HS-27A (cell line): ENCODE results near the gene TUBGCP2.
"Not testable (repeated sequence)": the region's sequence is repeated elsewhere in the genome, so short reads cannot be mapped to it uniquely, and the experiment has no call there.

Experiments used
- DNase-seq: peaks from one replicate; pipeline ENCODE4 v3.0.0-alpha.2; 2012; ENCODE audit warnings: low read depth, missing footprints

TUBGCP2 gene

DNA sequence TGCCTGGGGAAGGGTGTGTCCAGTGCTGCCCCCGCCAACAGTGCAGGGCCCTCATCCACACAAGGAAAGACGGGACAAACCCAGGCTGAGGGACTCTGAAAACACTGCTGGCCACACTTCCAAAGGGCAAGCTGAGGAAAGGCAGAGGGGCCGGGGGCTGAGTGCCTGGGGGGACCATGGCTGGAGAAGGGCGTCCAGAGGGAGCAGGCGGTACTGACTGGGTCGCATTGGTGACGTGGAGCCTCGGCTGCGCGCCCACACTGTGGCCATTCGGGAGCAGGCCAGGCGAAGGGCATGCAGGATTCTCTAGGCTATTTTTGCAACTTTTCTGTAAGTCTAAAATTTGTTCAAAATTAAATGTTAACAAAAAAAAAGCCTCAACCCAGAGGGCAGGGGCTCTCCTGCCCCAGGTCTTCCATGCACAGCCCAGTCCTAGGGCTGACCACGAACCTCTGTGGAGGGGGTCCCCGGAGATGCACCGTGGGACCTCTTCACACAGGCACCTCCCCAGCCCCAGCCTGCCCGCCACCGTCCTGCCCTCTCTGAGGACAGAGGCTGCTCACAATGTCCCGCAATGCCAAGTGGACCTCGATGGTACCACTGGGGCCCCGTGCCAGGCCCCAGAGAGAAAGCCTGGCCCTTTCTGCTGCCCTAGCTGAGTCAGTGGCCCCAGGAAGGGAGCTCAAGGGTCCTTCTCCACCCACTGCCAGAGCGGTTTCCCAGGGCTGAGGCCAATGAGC is 42.4 kb downstream of the TUBGCP2 start:
- DNase-seq: no peak

DNA sequence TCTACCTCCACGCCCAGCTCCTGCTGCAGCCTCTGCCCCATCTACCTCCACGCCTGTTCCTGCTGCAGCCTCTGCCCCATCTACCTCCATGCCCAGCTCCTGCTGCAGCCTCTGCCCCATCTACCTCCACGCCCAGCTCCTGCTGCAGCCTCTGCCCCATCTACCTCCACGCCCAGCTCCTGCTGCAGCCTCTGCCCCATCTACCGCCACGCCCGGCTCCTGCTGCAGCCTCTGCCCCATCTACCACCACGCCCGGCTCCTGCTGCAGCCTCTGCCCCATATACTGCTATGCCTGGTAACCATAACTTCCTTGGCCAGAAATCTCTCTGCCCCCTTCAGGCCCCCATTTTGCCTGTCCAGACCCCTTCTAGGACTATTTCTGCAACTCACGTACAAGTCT is 43.6 kb downstream of the TUBGCP2 start:
- not testable (repeated sequence) for DNase-seq

DNA sequence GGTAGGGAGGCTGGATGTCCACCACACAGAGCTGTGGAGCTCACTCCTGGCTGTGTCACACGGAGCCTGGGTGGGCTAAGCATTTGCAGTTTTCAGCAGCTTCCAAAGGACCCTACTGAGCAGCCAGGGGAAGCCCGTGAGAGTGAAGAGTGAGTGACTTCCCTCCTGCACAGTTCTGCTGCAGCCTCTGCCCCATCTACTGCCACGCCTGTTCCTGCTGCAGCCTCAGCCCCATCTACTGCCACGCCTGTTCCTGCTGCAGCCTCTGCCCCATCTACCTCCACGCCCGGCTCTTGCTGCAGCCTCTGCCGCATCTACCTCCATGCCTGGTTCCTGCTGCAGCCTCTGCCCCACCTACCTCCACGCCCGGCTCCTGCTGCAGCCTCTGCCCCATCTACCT is 44.2 kb downstream of the TUBGCP2 start:
- DNase-seq: no peak

DNA sequence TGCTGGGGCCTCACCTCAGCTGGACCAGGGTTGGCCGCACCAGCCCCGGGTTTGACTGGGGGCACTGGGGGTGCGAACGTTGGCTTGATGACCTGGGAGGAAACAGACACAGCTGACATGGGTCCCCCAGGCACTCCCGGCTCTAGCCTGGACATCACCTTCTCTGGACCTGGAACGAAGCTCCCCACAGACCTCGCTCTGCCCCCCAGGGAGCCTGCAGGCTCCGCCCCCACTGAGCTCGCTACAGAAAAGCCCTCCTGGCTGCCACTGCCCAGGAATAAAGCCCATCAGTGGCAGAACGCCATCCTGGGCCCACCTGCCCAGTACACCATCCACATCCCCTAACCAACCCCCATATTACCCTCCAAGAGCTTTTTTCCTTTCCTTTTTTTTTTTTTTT is 45.0 kb downstream of the TUBGCP2 start:
- DNase-seq: no peak

DNA sequence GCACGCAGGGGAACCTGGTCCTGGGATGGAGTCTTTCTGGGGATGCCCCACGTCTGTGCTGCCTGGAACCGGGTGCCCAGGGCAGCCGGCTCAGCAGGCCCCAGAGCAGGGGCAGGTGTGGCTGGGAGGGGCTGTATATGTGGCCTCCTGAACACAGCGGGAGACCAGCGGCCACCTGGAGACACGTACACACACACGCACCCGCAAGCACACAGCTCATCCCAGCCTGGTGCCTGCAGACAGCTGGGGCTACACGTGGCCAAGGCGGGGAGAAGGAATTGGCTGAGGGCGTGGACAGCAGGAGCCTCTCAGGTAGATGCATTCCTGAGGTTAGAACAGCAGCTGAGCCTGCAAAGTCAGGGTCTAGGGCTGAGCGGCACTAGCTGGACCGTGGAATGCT is 46.0 kb downstream of the TUBGCP2 start:
- DNase-seq: no peak

DNA sequence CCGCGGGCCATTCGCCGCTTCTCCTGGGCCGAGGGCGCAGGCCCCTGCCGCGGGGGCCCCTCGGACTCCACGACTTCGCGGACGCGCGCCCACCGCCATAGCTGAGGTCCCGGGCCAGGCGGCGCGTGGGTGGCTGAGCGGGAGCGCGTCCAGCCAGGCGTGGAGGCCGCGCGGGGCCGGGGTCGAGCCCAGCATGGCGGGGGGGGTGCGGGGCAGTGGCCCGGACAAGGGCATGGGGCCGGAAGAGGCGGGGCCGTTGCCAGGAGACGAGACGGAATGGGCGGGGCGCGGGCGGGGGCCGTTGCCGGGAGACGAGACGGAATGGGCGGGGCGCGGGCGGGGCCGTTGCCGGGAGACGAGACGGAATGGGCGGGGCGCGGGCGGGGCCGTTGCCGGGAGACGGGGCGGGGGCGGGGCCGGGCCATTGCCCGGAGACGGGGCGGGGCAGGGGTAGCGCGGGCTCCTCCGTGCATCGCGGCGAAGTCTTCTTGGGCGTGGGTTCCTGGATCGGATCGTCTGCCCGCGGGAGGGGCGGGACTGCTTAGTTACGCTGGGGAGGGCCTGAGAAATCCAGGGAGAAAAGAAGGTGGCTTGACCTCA is 46.8 kb downstream of the TUBGCP2 start:
- DNase-seq: no peak

DNA sequence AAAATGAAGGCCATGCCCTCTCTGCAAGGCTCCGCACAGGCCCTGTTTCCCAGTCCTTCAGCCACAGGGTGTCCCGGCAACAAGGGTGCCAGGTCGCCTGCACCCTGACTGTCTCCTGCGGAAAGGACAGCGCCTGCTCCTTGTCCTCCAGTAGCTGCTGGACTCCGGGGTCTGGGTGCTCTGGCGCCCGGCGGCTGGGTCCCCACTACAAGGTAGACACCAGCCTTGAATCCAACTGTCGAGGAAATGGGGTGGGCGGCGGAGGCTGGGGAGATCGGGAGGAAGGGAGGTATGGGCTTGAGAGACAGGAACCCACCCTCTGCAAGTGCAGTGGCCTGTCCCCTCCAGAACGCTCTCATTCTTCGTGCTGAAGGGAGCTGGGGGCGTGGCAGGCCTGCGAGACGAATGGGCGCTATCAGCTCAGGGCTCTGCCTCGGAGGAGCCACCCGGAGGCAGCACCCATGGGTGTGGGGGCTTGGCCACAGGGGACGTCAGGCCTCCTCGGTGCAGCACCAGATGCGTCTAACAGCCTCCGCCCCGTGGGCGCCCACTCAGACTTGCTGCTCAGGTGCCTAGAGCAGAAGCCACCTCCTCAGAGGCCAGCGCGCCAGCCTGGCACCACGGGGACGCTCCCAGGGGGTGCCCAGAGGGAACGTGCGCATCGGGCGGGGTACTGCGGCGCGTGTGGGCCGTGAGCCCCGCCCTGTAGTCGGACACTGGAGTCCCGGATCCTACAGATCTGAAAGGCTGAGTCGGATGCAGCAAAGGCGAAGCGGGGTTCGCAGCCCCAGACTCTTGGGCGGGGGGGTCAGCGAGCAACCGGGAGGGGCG is 47.6 kb downstream of the TUBGCP2 start:
- no peak for DNase-seq

DNA sequence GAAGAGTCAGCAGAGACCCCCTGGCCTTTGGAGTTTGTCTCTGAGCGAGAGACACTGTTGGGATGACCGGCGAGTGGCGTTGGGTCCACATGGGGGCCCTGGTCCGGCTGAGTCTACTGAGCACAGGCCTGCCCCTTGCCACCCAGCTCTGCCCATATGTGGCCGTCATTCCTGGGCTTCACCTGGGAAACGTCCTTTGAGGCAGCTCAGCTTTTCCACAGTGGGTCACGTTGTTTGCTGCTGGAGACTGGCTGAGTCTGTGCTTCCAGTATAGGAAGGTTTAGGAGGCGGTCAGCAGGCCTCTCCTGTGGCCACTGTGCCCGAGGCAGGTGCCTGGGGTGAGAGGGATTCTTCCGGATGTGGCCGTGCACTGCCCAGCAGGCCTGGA is 49.1 kb downstream of the TUBGCP2 start:
- DNase-seq: peak; percentile 8

DNA sequence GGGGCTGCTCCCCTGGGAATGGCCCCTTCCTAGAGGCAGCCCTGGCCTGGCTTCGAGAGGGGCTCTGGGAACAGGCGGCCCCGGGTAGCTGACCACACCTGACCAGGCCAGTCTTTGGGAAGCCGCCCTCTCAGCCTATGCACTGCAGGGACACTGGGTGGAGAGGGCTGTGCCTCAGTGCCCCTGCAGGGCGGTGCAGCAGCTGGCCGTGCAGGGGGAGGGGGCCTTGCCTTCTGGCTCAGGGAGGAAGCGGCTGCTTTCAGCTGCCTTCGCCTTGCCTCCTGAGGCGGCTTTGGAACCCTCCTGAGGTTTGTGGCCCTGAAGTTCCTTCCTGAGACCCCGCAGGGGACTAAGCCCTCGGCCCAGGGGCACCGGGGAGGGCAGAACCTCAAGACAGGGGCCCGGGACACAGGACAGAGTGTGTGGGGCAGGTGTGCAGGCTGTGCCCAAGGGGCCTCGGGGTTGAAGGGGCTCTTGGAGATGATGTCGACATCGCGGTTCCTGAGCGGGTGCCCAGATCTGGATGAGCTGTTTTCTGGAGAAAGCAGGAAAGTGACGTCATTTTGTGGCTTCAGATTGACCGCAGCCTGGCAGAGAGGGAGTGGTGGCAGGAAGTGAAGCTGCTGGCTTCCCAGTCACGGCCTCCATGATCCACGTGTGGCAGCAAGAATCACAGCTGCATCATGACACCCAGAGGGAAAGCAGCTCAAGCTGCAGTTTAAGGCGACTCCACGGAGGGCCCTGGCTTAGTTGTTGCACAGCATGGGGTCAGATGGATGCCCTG is 49.7 kb downstream of the TUBGCP2 start:
- DNase-seq: peak; percentile 81

DNA sequence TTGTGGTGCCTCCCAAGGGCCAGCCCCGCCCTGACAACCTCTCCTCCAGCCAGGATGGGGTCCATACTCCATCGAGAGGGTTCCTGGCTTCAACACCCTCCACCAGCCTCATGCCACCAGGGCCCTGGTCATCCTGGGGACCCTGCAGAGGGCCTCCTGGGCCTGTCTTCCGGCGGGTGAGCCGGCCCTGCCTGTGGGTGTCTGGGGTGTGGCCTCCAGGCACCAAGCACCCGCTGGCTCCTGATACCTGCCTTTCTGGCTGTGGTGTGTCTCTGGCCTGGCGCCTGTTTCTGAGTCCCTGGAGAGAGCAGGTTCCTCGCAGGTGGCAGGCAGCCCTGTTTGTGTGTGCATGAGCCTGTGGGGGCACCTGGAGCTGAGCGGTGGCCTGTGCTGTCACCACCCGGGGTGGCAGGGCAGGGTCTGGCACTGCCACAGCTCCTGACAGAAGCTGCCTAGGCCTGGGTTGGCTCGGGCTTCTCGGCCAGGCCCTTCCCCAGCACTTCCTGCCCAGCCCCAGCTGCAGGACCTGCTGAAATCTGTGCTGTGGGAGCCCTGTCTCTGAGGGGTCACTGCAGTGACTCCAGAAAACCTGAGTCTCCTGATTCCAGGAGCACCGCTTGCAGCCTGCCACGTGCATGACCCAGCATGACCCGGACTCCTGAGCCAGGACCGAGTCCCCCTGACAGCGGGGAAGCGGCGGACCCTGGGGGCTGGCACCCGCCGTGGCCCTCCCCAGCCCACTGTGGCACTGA is 50.4 kb downstream of the TUBGCP2 start:
- DNase-seq: no peak

DNA sequence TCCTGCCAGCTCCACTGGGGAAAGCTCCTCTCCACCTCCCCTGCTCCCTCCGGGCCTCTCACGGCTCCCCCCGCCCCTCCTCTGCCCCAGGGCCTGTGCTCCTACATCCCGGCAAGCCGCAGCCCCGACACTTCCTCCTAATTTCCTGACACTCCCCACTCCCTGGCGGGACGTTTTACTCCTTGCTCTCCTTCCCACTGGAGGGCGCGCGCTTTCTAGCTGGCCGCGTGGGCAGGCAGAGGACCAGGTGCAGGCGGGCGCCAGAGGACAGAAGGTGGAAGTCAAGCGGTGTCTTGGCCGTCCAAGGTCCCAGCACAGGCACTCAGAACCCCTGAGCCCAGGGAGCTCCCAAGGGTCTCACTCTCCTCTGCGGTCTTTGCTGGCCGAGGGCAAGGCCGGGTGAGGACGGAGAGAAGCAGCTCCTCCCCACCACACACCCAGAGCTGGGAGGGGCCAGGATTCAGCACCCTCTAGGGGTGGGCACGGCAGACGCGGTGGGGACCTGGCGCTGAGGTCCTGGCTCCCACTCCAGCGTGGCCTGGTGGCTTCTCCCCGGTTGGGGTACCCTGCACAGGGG is 51.1 kb downstream of the TUBGCP2 start:
- DNase-seq: no peak

DNA sequence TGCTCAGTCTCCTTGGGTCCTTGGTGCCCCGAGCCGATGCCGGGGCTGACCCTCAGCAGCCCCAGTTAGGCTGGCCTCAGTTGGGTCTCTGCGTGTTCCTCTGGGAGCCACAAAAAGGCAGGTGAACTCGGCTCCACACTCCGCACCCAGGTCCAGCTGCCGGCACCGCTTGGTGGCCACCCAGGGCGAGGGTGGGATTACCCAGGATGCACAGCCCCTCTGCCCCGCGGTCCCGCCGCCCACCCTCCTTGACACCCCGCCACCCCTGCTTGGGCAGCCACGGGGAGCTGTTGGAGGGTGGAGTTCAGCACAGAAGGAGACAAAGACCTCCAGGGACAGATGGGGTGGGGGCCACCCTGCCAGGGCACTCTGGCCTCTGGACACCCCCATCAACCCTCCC is 53.3 kb downstream of the TUBGCP2 start:
- no peak for DNase-seq

DNA sequence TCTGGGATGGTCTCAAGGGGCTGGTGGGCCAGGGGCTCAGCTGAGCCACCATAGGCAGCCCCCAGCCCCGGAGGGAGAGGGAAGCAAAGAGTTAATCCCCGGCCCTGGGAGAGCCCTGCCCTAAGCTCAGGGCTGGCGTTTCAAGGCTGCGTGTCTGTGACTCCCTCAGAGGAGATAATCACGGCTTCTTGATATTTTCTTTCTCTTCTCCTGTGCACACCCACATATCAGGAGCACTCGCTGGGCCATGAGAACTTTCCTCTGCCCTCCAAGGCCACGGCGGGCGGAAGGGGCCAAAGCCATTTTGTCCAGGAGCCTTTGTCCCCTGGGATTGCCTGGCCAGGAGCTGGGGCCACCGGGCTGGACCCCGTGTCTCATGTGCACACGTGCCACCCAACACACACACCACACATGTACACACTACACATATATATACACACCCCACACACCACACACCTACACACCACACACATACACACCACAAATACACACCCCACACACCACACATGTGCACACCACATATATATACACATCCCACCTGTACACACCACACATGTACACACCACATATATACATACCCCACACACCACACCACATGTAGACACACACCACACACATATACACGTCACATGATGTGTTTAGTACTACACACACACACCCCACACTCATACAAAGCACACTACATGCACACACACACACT is 54.1 kb downstream of the TUBGCP2 start:
- no peak for DNase-seq

DNA sequence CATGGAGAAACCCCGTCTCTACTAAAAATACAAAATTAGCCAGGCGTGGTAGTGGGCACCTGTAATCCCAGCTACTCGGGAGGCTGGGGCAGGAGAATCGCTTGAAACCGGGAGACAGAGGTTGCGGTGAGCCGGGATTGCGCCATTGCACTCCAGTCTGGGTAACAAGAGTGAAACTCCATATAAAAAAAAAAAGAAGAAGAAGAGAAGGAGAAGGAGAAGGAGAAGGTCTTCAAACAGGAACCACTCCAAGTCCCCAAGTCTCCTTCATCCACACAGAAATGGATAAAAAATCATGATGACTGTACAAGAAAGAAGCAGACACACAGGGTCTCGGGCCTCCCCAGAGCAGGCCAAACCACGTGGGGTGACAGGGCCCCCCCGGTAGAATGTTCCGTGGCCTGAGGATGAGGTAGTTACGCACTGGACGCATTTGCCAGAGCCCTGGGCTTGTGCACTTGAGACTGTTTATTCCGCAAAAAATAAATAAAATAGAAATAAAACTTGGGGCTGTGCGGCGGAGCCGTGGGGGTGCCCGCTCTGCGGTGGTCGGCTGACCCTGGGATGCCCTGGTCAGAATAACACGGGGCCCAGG is 55.2 kb downstream of the TUBGCP2 start:
- no peak for DNase-seq

DNA sequence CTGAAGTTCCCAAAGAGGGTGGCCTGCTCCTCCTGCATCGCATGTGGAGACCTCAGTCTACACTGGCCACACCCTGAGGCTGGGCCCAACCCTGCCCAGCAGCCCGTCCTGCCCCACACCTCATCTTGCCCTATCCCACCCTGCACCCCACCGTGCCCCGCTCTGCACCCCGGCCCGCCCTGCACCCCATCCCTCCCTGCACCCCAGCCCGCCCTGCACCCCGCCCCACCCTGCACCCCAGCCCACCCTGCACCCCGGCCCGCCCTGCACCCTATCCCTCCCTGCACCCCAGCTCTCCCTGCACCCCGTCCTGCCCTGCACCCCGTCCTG is 56.5 kb downstream of the TUBGCP2 start:
- DNase-seq: no peak

DNA sequence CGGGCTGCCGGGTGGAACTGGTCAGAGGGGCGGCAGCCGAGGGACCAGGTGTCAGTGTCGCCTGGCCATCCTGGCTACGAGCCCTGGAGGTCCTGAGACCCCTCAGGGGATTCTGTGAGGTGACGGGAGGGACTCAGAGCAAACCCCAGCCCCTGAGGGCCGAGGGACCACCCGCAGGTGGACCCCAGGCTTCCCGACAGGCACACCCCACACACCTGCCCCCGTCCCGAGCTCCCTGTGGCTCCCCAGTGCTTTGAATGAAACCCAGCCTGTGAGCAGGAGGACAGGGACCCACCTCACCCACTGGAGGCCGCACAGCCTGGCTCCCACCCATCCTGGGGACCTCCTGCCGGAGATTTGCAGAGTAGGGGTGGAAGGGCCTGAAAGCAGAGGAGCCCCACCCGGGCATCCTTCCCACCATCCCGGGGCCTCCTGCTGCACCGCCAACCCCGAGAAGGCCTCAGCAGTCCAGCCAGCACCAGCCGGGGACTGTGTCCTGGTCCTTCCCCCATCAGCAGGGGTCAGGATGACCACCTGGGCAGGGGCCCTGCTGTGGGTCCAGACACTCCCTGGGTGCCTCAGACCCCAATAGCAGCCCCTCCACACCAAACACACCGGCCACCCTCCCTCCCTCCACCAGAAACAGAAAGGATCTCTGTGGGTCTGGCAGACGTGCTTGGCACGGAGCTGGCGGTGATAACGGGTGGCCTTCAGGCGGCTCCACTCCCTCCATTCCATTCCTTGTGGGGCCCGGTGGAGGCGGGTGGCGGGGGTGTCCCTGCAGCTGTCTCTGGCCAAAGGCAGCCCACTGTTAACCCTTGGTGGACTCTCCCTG is 57.1 kb downstream of the TUBGCP2 start:
- DNase-seq: no peak

DNA sequence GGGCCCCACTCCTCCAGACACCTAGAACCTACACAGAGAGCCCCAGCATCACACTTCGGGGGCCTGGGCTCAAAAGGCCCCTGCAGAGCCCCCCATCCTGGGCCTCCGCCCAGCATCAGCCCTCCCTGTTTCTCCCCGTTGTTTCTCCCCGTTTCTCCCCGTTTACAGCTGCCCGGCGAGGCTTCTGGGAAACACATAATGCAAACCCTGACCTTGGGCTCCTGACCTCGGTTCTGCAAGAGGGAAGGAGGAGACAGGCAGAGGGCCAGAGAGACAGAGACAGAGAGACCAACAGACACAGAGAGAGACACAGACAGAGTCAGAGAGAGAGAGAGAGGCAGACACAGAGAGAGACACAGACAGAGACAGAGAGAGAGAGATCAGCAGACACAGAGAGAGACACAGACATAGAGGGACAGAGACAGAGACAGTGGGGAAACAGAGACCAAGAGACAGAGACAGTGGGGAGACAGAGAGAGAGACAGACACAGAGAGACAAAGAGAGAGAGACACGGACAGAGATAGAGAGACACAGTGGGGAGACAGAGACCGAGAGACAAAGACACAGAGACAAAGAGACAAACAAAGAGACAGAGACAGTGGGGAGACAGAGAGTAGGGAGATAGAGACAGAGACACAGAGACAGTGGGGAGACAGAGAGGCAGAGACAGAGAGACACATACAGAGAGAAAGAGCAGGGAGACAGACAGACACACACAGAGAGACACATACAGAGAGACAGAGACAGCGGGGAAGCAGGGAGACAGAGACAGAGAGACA is 58.5 kb downstream of the TUBGCP2 start:
- DNase-seq: no peak

DNA sequence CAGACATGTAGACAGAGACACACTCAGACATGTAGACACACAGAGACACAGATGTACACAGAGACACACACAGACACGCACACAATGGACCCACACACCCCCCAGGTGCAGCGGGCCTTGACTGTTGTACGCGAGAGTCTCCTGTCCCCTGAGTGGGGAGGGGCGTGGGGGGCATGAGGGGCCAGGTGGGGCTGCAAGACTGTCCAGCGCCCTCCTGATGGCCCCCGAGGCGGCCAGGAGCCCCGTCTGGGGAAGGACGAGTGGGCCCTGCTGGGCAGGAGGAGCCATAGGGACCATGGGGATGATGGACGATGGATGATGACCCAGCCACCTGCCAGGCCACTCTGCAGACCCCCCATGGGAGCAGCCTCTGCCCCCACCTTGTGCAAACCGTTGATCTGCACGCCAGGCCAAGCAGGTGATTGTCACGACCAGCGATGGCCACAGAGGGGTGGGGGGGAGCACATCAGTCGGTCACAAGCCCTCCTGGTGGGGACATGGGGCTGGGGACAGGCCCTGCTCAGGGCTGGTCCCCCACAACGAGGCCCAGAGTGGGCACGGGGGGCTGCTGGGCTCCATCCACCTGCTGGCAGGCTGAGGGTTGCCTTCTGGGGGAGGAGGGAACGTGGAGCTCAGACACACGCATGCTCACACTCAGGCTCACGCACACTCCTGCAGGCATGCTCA is 59.4 kb downstream of the TUBGCP2 start:
- no peak for DNase-seq
